Measurements from ENCODE around the gene ADAMTS9.

Gene ADAMTS9

DNA sequence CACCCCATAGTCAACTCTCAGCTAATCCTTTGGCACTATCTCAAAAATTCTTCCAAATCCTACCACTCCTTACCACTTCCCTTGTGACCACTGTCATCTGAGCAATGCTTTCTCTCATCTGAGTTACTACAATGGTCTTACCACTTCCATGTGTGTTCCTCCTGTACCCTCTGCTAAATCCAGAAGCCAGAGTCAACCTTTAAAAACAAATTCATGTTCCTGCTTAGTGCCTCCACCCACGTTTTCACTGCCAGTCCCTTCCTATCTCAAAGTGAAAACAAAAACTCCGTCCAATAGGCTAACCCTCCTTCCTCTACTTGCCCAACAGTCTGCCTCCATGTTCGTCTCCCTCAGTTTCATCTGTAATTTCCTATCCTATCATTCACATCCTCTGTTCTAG, 109.0 kb downstream of the ADAMTS9 start:
- no peak overlapping the region for H3K9ac ChIP-seq (ENCODE audit: low read depth, low read length)
- H3K4me1 ChIP-seq (ENCODE audit: control insufficient read depth, insufficient read depth, low read length), result peaks cover 4% of the 10 kb centered on the region
- no peak overlapping the region for H3K4me3 ChIP-seq (ENCODE audit: low read depth, low read length)
- no peaks in the 10 kb centered on the region for H3K36me3 ChIP-seq (ENCODE audit: control insufficient read depth, insufficient read depth, low read length)
- H3K27me3 ChIP-seq (ENCODE audit: control insufficient read depth, insufficient read depth, low read length), result no peaks in the 10 kb centered on the region
- H3K9me3 ChIP-seq (ENCODE audit: control insufficient read depth, insufficient read depth, low read length), result no peaks in the 10 kb centered on the region

DNA sequence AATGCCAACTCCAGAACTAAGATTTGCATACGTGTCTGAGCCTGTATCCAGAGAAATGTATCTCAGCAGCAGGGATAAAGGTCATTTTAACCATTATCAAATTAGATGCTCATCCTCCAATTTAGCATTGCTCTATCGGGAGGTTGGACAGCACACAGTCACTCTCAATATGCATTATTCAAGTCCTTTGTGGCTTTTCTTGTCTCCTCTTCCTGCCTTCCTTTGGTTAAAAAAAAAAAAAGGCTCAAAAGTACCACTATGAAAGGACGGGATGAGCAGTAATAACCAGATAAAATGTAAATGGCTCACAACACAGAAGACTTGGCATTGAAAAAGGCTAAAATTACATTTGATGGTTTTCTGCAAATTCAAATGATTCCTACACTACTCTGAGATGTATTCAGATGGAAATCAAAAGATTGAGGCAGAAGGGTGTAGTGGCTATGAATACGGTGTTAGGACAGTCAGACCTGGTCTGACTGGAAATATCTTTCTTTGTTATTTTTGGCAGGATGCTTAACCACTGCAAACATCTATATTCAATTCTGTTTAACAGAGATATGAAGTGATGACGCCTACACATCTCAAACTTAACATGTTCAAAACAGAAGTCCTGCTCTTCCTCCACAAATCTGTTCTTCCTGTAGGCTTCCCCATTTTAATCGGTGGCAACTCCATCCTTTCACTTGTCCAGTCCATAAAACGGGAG, 109.6 kb downstream of the ADAMTS9 start:
- Histone ChIP-seq H3K9ac (ENCODE audit: low read depth, low read length) (no peak overlapping the region), H3K4me3 (ENCODE audit: low read depth, low read length) (no peak overlapping the region), H3K27me3 (ENCODE audit: control insufficient read depth, insufficient read depth, low read length) (no peaks in the 10 kb centered on the region), H3K36me3 (ENCODE audit: control insufficient read depth, insufficient read depth, low read length) (no peaks in the 10 kb centered on the region), H3K9me3 (ENCODE audit: control insufficient read depth, insufficient read depth, low read length) (no peaks in the 10 kb centered on the region), H3K4me1 (ENCODE audit: control insufficient read depth, insufficient read depth, low read length) (peaks cover 4% of the 10 kb centered on the region)

GRCh38 chr3:64576211-64576775, 111.5 kb downstream of the ADAMTS9 start:
- H3K4me3 ChIP-seq (ENCODE audit: low read depth, low read length), result no peak overlapping the region

GRCh38 chr3:64575211-64575844, 112.5 kb downstream of the ADAMTS9 start:
- no peak overlapping the region for H3K9ac ChIP-seq (ENCODE audit: low read depth, low read length)
- no peaks in the 10 kb centered on the region for H3K27me3 ChIP-seq (ENCODE audit: control insufficient read depth, insufficient read depth, low read length)
- H3K4me1 ChIP-seq (ENCODE audit: control insufficient read depth, insufficient read depth, low read length), result peaks cover 4% of the 10 kb centered on the region
- H3K9me3 ChIP-seq (ENCODE audit: control insufficient read depth, insufficient read depth, low read length), result no peaks in the 10 kb centered on the region
- H3K36me3 ChIP-seq (ENCODE audit: control insufficient read depth, insufficient read depth, low read length), result no peaks in the 10 kb centered on the region
- H3K4me3 ChIP-seq (ENCODE audit: low read depth, low read length), result no peak overlapping the region

More at GRCh38 chr3:64576211-64576775, 111.5 kb downstream of the ADAMTS9 start:
- Histone ChIP-seq H3K9ac (ENCODE audit: low read depth, low read length) (no peak overlapping the region), H3K4me1 (ENCODE audit: control insufficient read depth, insufficient read depth, low read length) (peaks cover 4% of the 10 kb centered on the region), H3K36me3 (ENCODE audit: control insufficient read depth, insufficient read depth, low read length) (no peaks in the 10 kb centered on the region), H3K9me3 (ENCODE audit: control insufficient read depth, insufficient read depth, low read length) (no peaks in the 10 kb centered on the region), H3K27me3 (ENCODE audit: control insufficient read depth, insufficient read depth, low read length) (no peaks in the 10 kb centered on the region)

- Histone ChIP-seq H3K4me3 (ENCODE audit: low read depth, low read length) (no peak overlapping the region), H3K27me3 (ENCODE audit: control insufficient read depth, insufficient read depth, low read length) (no peaks in the 10 kb centered on the region), H3K9me3 (ENCODE audit: control insufficient read depth, insufficient read depth, low read length) (no peaks in the 10 kb centered on the region), H3K36me3 (ENCODE audit: control insufficient read depth, insufficient read depth, low read length) (no peaks in the 10 kb centered on the region), H3K9ac (ENCODE audit: low read depth, low read length) (no peak overlapping the region), H3K4me1 (ENCODE audit: control insufficient read depth, insufficient read depth, low read length) (peaks cover 4% of the 10 kb centered on the region)
Observed at GRCh38 chr3:64574194-64574593, 113.6 kb downstream of the ADAMTS9 start.

- Histone ChIP-seq H3K9ac (ENCODE audit: low read depth, low read length) (no peak overlapping the region), H3K36me3 (ENCODE audit: control insufficient read depth, insufficient read depth, low read length) (no peaks in the 10 kb centered on the region), H3K9me3 (ENCODE audit: control insufficient read depth, insufficient read depth, low read length) (no peaks in the 10 kb centered on the region), H3K27me3 (ENCODE audit: control insufficient read depth, insufficient read depth, low read length) (no peaks in the 10 kb centered on the region), H3K4me3 (ENCODE audit: low read depth, low read length) (no peak overlapping the region), H3K4me1 (ENCODE audit: control insufficient read depth, insufficient read depth, low read length) (peaks cover 4% of the 10 kb centered on the region)
Observed at GRCh38 chr3:64571982-64572381, 115.8 kb downstream of the ADAMTS9 start.

DNA sequence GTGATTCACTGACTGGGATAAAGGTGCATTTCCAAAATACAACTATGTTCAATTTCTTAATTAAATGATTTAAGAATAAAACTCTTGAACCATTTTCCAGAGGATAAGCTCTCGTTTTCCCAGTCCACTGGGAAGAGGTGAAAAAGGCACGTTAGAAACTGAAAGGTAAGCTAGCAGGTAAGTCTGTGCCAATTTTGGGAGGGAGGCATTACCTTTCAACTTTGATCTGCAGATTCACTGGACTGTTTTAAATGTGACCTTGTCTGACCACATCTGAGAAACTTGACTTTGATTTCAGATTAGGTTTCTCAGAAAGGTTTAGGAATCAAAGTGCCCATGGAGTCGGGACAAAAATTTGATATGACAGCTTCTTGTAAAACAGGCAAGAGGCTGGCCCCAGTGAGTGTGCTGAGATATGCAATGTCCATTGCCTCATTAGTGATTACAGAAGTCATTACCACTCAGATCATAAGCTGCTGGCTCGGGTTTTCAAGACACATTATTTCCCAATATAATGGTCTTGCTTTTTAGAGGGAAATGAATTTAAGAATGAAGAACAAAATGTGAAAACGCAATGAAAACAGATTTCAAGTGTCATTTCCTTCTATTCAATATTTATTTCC, 118.8 kb downstream of the ADAMTS9 start:
- no peaks in the 10 kb centered on the region for H3K9me3 ChIP-seq (ENCODE audit: control insufficient read depth, insufficient read depth, low read length)
- H3K9ac ChIP-seq (ENCODE audit: low read depth, low read length), result no peak overlapping the region
- H3K4me1 ChIP-seq (ENCODE audit: control insufficient read depth, insufficient read depth, low read length), result no peaks in the 10 kb centered on the region
- H3K36me3 ChIP-seq (ENCODE audit: control insufficient read depth, insufficient read depth, low read length), result no peaks in the 10 kb centered on the region
- no peak overlapping the region for H3K4me3 ChIP-seq (ENCODE audit: low read depth, low read length)
- H3K27me3 ChIP-seq (ENCODE audit: control insufficient read depth, insufficient read depth, low read length), result no peaks in the 10 kb centered on the region

DNA sequence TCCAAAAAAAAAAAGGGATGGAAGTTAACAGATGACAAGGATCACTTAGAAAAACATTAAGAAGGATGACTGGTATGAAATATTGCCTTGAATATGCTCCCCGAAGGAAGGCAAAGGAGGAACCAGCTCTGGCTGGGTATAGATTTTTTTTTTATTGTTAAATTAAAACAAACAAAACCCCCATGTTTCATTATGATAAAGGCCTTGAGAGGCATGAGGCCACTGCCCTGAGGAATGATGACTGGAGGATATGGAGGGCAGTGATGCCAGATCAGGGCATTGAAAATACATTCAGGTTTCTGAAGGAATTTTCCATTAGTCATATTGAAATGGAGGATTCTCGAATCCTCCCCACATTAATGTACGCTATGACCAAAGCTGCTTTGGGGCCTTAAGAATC, 120.9 kb downstream of the ADAMTS9 start:
- H3K4me1 ChIP-seq (ENCODE audit: control insufficient read depth, insufficient read depth, low read length), result peaks cover 5% of the 10 kb centered on the region
- H3K27me3 ChIP-seq (ENCODE audit: control insufficient read depth, insufficient read depth, low read length), result no peaks in the 10 kb centered on the region
- H3K4me3 ChIP-seq (ENCODE audit: low read depth, low read length), result no peak overlapping the region
- no peak overlapping the region for H3K9ac ChIP-seq (ENCODE audit: low read depth, low read length)
- no peaks in the 10 kb centered on the region for H3K36me3 ChIP-seq (ENCODE audit: control insufficient read depth, insufficient read depth, low read length)
- no peaks in the 10 kb centered on the region for H3K9me3 ChIP-seq (ENCODE audit: control insufficient read depth, insufficient read depth, low read length)

GRCh38 chr3:64563751-64564150, 124.0 kb downstream of the ADAMTS9 start:
- H3K4me3 ChIP-seq (ENCODE audit: low read depth, low read length), result no peak overlapping the region
- H3K36me3 ChIP-seq (ENCODE audit: control insufficient read depth, insufficient read depth, low read length), result no peaks in the 10 kb centered on the region
- H3K27me3 ChIP-seq (ENCODE audit: control insufficient read depth, insufficient read depth, low read length), result no peaks in the 10 kb centered on the region
- H3K9ac ChIP-seq (ENCODE audit: low read depth, low read length), result no peak overlapping the region
- no peaks in the 10 kb centered on the region for H3K9me3 ChIP-seq (ENCODE audit: control insufficient read depth, insufficient read depth, low read length)
- H3K4me1 ChIP-seq (ENCODE audit: control insufficient read depth, insufficient read depth, low read length), result peaks cover 5% of the 10 kb centered on the region

- Histone ChIP-seq H3K4me3 (ENCODE audit: low read depth, low read length) (no peak overlapping the region), H3K4me1 (ENCODE audit: control insufficient read depth, insufficient read depth, low read length) (peaks cover 5% of the 10 kb centered on the region), H3K27me3 (ENCODE audit: control insufficient read depth, insufficient read depth, low read length) (no peaks in the 10 kb centered on the region), H3K9ac (ENCODE audit: low read depth, low read length) (no peak overlapping the region), H3K9me3 (ENCODE audit: control insufficient read depth, insufficient read depth, low read length) (no peaks in the 10 kb centered on the region), H3K36me3 (ENCODE audit: control insufficient read depth, insufficient read depth, low read length) (no peaks in the 10 kb centered on the region)
Observed at GRCh38 chr3:64561868-64562267, 125.9 kb downstream of the ADAMTS9 start.

GRCh38 chr3:64561325-64561843, 126.4 kb downstream of the ADAMTS9 start:
- no peaks in the 10 kb centered on the region for H3K9me3 ChIP-seq (ENCODE audit: control insufficient read depth, insufficient read depth, low read length)

More at GRCh38 chr3:64561325-64561843, 126.4 kb downstream of the ADAMTS9 start:
- Histone ChIP-seq H3K27me3 (ENCODE audit: control insufficient read depth, insufficient read depth, low read length) (no peaks in the 10 kb centered on the region), H3K4me3 (ENCODE audit: low read depth, low read length) (no peak overlapping the region), H3K36me3 (ENCODE audit: control insufficient read depth, insufficient read depth, low read length) (no peaks in the 10 kb centered on the region), H3K9ac (ENCODE audit: low read depth, low read length) (no peak overlapping the region), H3K4me1 (ENCODE audit: control insufficient read depth, insufficient read depth, low read length) (peaks cover 5% of the 10 kb centered on the region)
